ENCODE data around the gene PRB2. TPM values are rescaled to one million over a fixed set of nuclear protein-coding genes. Genes with fewer than 3 reads are reported as not detected.

Gene PRB2
- total and polyA plus RNA-seq, 2 experiments from 2014 or later = not detected

- Mint-ChIP-seq H3K4me3 (no peak overlapping the region), H3K36me3 (ENCODE audit: low read depth) (no peaks in the 10 kb centered on the region), H3K27me3 (ENCODE audit: insufficient read depth, low read depth, poor library complexity) (no peaks in the 10 kb centered on the region), H3K4me1 (0 out of 3 replicates have a peak, but pooled peaks cover 3% of the 10 kb centered on the region), H3K9me3 (no peaks in the 10 kb centered on the region), H3K27ac (no peak overlapping the region)
- Histone ChIP-seq H3K36me3 (ENCODE audit: insufficient read depth) (no peaks in the 10 kb centered on the region), H3K27me3 (ENCODE audit: insufficient read depth) (no peaks in the 10 kb centered on the region), H3K4me3 (no peak overlapping the region), H3K79me2 (replicated peaks; ENCODE audit: insufficient read depth) (no peaks in the 10 kb centered on the region), H4K20me1 (replicated peaks; ENCODE audit: insufficient read depth) (no peaks in the 10 kb centered on the region), H3K9me2 (ENCODE audit: insufficient read depth) (peaks cover 9% of the 10 kb centered on the region), H3F3A (replicated peaks; ENCODE audit: low read depth) (no peaks in the 10 kb centered on the region), H3K4me2 (no peak overlapping the region), H2AFZ (no peak overlapping the region), H3K27ac (ENCODE audit: low read depth) (no peak overlapping the region), H3K4me1 (ENCODE audit: insufficient read depth) (no peaks in the 10 kb centered on the region)
- ATAC-seq = no peak
- TF ChIP-seq CTCF (conservative IDR thresholded peaks at IDR 0.05; ENCODE audit: low read depth in 2 of 2) = peak in 1 of 2 experiments; percentile 35; a peak in 2 of 4 replicates
- no peak for TF ChIP-seq NANOG (IDR thresholded peaks at IDR 0.05; ENCODE audit: borderline replicate concordance)
- no peak for TF ChIP-seq ETS1 (IDR thresholded peaks at IDR 0.05)
- TF ChIP-seq ZNF114 (CRISPR knock-in tag; IDR thresholded peaks at IDR 0.05) = no peak
- TF ChIP-seq CREB1 (CRISPR knock-in tag; IDR thresholded peaks at IDR 0.05; ENCODE audit: low read depth) = no peak
- TF ChIP-seq ZNF462 (CRISPR knock-in tag; IDR thresholded peaks at IDR 0.05) = no peak
- DNase-seq (ENCODE audit: low spot score) = no peak
These were observed 36.1 kb upstream of the PRB2 start for GRCh38 chr12:11431486-11431885.
